ENCODE measurements around the gene SRPK2. TPM values are rescaled to one million over a fixed set of nuclear protein-coding genes. Genes with fewer than 3 reads are reported as not detected.
"Not testable (repeated sequence)": the region's sequence is repeated elsewhere in the genome, so short reads cannot be mapped to it uniquely, and the experiment has no call there.

The SRPK2 gene
- total RNA-seq, 4 donors from 2014 or later: 29.5 to 48.2 (median 30.6) TPM

DNA sequence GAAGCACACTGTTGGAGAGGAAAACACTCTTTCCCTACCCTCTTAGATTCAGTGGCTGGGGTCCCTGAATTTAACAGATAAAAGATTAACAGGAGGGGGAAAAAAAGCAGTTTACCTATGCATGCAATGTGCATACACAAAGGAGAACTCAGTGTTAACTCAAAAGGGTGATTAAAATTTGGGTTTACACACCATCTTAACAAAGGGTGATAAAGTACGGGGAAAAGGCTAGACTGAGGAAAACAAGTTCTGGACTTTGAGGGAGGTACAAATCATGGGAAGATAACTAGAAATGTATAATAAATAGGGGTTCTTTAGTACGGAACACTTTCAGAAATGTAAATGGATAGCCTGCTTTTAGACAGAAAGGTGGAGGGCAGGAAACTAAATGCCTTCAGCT, 83.1 kb downstream of the SRPK2 start:
- ATAC-seq (ENCODE audit: low FRiP score): no peak
- DNase-seq (ENCODE audit: low spot score): no peak
- TF ChIP-seq, protein P1, sequence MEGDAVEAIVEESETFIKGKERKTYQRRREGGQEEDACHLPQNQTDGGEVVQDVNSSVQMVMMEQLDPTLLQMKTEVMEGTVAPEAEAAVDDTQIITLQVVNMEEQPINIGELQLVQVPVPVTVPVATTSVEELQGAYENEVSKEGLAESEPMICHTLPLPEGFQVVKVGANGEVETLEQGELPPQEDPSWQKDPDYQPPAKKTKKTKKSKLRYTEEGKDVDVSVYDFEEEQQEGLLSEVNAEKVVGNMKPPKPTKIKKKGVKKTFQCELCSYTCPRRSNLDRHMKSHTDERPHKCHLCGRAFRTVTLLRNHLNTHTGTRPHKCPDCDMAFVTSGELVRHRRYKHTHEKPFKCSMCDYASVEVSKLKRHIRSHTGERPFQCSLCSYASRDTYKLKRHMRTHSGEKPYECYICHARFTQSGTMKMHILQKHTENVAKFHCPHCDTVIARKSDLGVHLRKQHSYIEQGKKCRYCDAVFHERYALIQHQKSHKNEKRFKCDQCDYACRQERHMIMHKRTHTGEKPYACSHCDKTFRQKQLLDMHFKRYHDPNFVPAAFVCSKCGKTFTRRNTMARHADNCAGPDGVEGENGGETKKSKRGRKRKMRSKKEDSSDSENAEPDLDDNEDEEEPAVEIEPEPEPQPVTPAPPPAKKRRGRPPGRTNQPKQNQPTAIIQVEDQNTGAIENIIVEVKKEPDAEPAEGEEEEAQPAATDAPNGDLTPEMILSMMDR (IDR thresholded peaks at IDR 0.05): no peak

DNA sequence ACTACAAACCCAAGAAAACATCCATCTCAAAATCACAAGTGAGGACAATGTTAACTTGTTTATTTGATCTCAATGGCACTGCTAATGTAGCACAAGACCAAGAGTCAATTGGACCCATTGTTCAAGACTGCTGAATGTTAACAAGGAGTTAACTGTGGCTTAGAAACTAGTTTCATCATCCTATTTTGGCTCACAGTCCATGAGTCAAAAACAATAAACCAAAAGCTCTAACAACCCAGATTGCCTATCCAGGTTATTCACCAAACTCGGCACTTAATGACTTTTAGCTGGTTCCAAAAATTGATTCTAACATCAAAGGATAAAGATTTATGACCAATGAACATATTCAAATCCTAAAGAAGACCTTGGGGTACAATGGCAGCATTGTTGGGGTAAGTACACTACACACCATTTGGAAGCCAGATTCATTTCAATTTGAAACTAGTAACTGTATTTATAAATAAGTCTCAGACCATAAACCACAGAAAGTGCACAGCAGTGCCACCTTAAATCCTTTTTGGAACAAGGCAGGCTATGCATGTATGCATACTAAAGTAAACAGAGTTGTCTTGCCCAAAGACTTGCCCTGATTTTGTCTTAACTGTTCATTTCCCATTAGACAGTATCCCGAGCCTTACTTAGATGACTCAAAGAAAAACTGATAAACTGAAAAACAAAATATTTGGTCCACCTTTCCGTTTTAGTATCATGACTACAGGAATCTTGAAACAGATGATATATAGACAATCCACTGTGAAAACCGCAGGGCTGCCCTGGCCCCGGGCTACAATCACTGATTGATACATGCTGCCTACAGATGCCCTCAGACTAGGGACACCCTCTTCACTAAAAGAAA, 84.5 kb downstream of the SRPK2 start:
- no peak for DNase-seq (ENCODE audit: low spot score)
- ATAC-seq (ENCODE audit: low FRiP score): no peak
- TF ChIP-seq, protein P1 (IDR thresholded peaks at IDR 0.05): no peak

DNA sequence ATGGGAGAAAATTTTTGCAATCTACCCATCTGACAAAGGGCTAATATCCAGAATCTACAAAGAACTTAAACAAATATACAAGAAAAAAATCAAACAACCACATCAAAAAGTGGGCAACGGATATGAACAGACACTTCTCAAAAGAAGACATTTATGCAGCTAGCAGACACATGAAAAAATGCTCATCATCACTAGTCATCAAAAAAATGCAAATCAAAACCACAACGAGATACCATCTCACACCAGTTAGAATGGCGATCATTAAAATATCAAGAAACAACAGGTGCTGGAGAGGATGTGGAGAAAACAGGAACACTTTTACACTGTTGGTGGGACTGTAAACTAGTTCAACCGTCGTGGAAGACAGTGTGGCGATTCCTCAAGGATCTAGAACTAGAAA, 88.1 kb downstream of the SRPK2 start:
- not testable (repeated sequence) for DNase-seq (ENCODE audit: low spot score); ATAC-seq (ENCODE audit: low FRiP score)

DNA sequence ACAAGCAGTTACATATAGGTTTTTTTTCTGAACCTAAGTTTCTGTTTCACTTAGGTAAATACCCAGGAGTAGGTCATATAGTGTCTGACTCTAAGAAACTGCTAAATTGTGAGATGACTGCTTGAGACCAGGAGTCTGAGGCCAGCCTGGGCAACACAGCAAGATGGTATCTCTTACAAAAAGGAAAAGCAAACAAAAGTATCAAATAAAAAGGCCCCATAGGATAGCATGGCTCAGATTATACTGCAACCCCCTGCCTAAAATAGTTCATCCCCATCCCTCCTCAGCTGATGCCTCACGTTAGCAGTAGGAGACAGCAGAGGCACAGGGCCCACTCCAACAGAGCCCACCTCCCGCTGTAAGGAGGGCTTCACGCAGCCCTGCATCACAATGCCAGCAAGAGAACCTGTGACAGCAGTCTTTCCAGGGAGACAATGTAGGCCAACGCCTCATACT, 90.3 kb downstream of the SRPK2 start:
- TF ChIP-seq, protein P1 (IDR thresholded peaks at IDR 0.05): no peak
- DNase-seq (ENCODE audit: low spot score) (no peak), ATAC-seq (ENCODE audit: low FRiP score) (no peak)

DNA sequence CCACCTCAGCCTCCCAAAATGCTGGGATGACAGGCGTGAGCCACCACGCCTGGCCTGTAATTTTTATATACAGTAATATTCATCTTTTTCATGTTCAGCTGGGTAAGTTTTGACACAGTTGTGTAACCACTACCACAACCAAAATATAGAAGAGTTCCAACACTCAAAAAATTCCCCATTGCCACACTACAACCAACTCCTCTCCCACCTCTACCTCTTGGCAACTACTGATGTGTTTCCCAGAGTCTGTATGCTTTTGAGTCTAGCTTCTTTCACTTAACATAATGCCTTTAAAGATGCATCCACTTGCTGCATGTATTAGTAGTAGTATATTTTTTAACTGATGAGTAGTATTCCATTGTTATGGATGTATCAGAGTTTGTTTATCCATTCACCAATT, 90.7 kb downstream of the SRPK2 start:
- ATAC-seq (ENCODE audit: low FRiP score) (no peak), DNase-seq (ENCODE audit: low spot score) (no peak)
- TF ChIP-seq, protein P1 (IDR thresholded peaks at IDR 0.05): no peak

DNA sequence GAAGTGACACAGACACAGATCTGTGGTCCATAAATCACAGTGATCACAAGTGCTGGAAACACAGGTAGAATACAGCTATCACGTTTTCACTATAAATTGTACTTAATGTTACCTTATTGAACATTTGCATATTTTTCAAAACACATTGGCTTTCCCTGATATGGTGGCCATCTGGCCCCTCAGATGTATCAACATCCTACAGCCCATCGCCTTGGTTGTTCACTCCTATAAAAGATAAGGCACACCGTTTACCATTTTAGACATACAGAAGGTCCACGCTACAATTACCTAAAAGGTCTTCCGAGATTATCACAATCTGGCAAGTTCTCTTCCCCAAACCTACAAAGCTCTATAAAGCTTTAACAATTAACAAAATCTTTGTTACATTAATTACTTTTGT, 91.4 kb downstream of the SRPK2 start:
- DNase-seq (ENCODE audit: low spot score) (no peak), ATAC-seq (ENCODE audit: low FRiP score) (no peak)
- TF ChIP-seq, protein P1 (IDR thresholded peaks at IDR 0.05): no peak

DNA sequence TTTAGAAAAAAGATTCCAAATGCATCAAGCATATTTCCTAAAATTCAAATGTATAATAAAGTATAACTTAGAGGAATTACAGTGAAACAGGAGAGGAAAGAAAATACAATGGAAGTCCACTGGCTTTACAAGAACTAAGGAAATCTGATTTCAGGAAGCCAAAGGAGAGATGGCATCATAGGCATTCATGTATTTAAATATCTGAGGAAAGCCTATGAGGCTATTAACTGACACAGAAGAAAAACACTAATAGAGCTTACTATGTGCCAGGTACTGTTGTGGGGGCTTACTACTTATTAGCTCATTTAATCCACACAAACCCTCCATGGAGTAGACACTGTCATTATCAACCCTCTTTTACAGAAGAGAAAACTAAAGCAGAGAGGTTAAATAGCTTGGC, 92.2 kb downstream of the SRPK2 start:
- ATAC-seq (ENCODE audit: low FRiP score) (no peak), DNase-seq (ENCODE audit: low spot score) (no peak)
- TF ChIP-seq, protein P1 (IDR thresholded peaks at IDR 0.05): no peak

Data from omental fat pad (tissue), 4 donors.